Frontal cortex (tissue), 4 donors: ENCODE results near the gene CHRM5. TPM values are rescaled to one million over a fixed set of nuclear protein-coding genes. Genes with fewer than 3 reads are reported as not detected.

ENCODE experiments used
- DNase-seq, 2 donors: peaks; one replicate each; pipeline ENCODE4 v3.0.0; 2012; ENCODE audit warnings: low spot score in 2 of 2
- FAIRE-seq: peaks from 2 replicates; lab custom pipeline; 2012; peaks lifted over from hg19 to GRCh38; lab: Jason Lieb, UNC
- total RNA-seq: library from RNA; depleted of rRNA; stranded (reverse); fragments of >200 nt; gene quantifications from one replicate; pipeline ENCODE4 v1.2.3, GENCODE V29; 2014
- donor health status: control.
- donor health status: control.
- donor health status: control.

CHRM5 gene, protein sequence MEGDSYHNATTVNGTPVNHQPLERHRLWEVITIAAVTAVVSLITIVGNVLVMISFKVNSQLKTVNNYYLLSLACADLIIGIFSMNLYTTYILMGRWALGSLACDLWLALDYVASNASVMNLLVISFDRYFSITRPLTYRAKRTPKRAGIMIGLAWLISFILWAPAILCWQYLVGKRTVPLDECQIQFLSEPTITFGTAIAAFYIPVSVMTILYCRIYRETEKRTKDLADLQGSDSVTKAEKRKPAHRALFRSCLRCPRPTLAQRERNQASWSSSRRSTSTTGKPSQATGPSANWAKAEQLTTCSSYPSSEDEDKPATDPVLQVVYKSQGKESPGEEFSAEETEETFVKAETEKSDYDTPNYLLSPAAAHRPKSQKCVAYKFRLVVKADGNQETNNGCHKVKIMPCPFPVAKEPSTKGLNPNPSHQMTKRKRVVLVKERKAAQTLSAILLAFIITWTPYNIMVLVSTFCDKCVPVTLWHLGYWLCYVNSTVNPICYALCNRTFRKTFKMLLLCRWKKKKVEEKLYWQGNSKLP
- 0.41 TPM for total RNA-seq

- DNase-seq: no peak
These were observed at the start of gene CHRM5 for GRCh38 chr15:33968224-33968623. TSS of gene CHRM5 (plus strand) at chr15:33968497. CDS start at chr15:34062718, 94,221 bp downstream.

GRCh38 chr15:33923446-33923845 is 44.9 kb upstream of the CHRM5 start:
- DNase-seq: no peak
- FAIRE-seq: no peak

More at GRCh38 chr15:33968224-33968623, at the start of gene CHRM5:
- no peak for FAIRE-seq

GRCh38 chr15:33926260-33926659 is 42.0 kb upstream of the CHRM5 start:
- FAIRE-seq: no peak
- DNase-seq: no peak

DNA sequence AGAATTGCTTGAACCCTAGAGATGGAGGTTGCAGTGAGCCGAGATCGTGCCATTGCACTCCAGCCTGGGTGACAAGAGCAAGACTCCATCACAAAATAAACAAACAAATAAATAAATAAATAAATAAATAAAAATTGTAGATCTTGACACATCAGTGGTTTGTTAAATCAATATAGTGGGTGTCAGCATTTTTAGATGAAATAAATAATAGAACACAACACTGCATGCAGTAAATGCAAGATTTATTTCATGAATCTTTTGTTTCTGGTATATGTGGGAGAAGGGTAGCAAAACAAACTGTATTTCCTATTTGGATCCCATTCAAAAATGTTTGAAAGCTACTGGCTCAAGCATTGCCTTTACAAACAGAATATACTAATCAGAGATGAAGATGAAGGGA is 35.6 kb upstream of the CHRM5 start:
- no peak for FAIRE-seq
- no peak for DNase-seq

DNA sequence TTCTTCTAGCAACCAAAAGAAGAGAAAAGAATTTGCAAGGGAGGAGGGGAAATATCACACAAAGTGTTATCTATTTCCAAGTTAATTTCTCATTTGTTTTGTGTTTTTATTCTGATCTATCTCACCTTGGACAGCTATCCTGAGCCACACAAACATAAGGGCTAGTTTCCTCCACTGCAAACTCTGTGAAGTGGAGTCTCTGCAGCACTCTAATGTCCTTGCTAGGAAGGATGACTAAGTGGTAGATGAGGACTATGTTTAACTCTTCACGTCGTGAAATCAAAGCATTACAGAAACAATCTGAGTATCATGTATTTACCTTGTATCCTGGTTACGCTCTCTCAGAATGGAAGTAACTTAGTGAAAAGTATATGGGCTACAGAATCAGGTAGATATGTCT is 33.9 kb upstream of the CHRM5 start:
- DNase-seq: no peak
- no peak for FAIRE-seq

GRCh38 chr15:33934921-33935320 is 33.4 kb upstream of the CHRM5 start:
- FAIRE-seq (no peak), DNase-seq (no peak)

GRCh38 chr15:33941279-33942063 is 26.8 kb upstream of the CHRM5 start:
- no peak for FAIRE-seq
- DNase-seq: no peak

- no peak for FAIRE-seq
These were observed 22.1 kb upstream of the CHRM5 start for GRCh38 chr15:33946152-33946551.

DNA sequence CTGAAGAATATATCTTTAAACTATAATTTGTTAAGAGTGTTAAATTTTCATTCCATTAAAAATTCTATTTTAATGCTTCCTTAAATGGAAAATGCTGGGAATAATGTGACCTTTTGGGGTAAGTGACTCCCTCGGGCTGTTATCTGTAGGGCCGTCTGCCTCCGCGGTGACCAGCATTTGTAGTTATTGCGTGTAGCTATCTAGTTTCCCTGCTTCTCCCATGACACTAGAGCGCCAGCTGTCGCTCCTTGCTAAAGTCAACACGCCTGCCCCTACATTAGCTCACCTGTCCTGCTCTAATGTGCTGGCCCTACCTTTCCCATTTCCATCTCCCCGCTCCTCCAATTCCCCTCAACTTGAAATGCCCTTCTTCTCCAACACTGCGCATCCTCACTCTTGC is 12.4 kb upstream of the CHRM5 start:
- FAIRE-seq (no peak), DNase-seq (no peak)

More at GRCh38 chr15:33946152-33946551, 22.1 kb upstream of the CHRM5 start:
- DNase-seq: no peak

DNA sequence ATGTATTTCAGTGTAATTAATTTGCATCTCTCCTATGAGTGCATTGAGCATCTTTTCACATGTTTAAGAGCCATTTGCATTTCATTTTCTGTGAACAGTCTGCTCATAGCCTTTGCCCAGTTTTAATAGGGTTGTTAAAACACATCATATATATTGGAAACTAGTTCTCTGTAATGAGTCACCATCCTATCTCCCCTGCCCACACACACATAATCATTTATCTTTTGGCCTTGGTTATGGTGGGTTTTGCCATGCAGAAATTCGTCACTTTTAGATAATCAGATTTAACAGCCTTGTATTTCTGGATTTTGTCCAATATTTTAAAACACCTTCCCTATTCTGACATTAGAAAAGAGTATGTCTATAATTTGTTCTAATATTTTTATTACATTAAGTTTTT is 11.9 kb upstream of the CHRM5 start:
- DNase-seq (no peak), FAIRE-seq (no peak)

- DNase-seq (no peak), FAIRE-seq (no peak)
These were observed 8.3 kb upstream of the CHRM5 start for GRCh38 chr15:33959844-33960548.

GRCh38 chr15:33960549-33960935 is 7.8 kb upstream of the CHRM5 start:
- FAIRE-seq: no peak

GRCh38 chr15:33963831-33964664 is 4.2 kb upstream of the CHRM5 start:
- FAIRE-seq (no peak), DNase-seq (no peak)

More at GRCh38 chr15:33960549-33960935, 7.8 kb upstream of the CHRM5 start:
- no peak for DNase-seq

DNA sequence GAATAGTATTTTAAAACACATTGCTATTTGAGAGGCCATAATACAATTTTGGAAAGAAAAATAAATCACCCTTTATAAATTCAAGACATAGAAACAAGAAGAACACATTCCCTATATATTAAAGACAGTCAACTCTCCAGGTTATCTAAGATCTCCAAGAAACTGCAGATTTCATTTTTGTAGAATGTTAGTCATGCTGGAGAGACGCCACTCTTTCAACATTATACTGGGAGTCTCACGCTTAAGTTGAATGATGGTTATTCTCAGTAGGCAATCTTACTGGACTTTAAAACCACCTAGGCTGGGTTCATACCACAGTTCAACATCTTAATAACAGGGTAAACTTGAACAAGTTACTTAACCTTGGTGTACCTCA is 3.6 kb upstream of the CHRM5 start:
- FAIRE-seq: no peak
- DNase-seq: no peak

DNA sequence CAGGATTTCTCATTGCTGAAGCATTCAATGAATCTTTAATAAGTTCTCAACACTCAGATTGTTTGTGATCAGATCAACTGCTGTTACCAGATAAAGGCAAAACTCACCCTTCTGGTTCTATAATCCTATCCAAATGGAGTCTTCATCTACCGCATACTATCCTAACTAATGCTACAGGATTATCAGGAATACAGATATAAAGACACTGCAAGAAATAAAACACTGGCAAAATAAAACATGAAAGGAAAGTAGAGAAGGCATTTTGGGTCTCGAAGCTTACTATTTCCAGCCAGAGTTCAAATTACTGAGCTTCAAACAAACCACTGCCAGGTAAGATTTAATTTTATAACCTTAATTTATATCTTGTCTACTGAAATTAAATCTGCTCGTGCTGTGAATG is 524 bp downstream of the CHRM5 start:
- no peak for FAIRE-seq
- no peak for DNase-seq

GRCh38 chr15:33971811-33972210 is 3.5 kb downstream of the CHRM5 start:
- FAIRE-seq (no peak), DNase-seq (no peak)

DNA sequence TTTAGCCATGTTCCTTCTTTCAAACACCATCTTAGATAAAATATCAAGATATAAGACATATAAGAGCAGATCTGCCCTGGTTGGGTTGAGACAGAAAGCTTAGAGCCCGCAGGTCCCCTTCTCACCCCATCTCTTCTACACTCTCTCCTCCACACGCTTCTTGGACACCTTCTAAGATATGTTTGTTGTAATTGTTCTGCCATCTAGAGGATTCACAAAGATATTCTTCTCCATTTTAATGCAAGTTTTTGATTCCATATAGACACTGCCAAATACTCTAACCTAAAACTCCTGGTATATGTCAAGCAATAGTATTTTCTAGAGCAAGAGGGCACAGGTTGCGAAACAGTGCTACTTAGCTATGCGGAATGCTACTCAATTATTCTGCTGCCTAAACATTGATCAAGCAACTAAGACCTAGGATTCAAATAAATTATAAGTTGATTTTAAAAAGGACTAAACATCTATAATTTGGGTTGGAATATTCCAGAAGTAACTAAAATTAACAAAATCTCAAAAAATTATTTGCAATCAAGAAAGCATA is 6.8 kb downstream of the CHRM5 start:
- no peak for DNase-seq
- no peak for FAIRE-seq

DNA sequence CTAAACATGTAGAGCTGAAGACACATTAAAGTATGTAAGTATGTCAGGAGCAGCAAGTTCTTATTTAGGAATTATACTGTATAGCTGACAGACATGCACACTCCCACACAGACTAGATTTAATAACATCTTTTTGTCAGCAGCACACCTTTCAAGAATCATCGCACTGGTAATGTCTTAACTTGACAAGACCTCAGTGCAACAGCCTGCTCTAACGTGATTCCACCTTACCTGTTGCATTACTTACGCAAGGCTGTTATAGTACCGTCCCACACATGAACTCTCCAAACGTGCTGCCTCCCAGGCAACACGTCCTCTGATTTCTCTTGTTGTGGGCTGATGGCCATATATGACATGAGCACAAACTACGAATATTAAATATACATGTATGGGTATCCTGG is 11.9 kb downstream of the CHRM5 start:
- no peak for DNase-seq
- FAIRE-seq: no peak

DNA sequence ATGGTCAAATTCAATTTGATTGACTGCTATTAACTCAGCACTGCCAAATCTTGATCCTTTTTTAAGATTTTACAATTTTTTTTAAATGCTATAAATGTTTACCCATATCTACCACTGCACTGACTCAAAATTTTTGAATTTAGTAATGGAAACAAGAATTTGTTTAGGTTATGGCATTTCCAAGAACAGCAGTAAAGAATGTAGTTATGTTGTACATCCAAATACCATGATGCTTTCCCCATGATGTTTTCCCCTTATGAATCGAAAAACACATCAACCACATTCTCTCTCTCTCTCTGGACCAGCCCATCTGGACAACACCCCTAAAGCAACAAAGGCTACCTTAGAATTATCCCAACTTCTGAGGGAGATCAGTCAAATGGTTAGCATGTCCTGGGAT is 14.2 kb downstream of the CHRM5 start:
- DNase-seq: no peak

More for the DNA sequence above, 14.2 kb downstream of the CHRM5 start:
- no peak for FAIRE-seq
